Measurements from ENCODE around the gene CPHXL2.
A peak's percentile ranks its signal among the peaks of the same experiment; 100 is the strongest.

Gene CPHXL2

GRCh38 chr16:75682308-75682707, 5.5 kb upstream of the CPHXL2 start:
- no peaks in the 10 kb centered on the region for H3K9me3 ChIP-seq (ENCODE audit: control insufficient read depth in 2 of 2, low read length in 2 of 2)
- no peaks in the 10 kb centered on the region for H3K36me3 ChIP-seq (ENCODE audit: control insufficient read depth in 2 of 2, insufficient read depth in 2 of 2, low read length in 2 of 2)
- no peak overlapping the region for H3K27ac ChIP-seq (ENCODE audit: low read depth in 2 of 2, low read length in 2 of 2)
- no peaks in the 10 kb centered on the region for H3K4me1 ChIP-seq (ENCODE audit: control insufficient read depth in 2 of 2, insufficient read depth in 2 of 2, low read length in 2 of 2)
- H3K27me3 ChIP-seq (ENCODE audit: control insufficient read depth in 2 of 2, insufficient read depth in 2 of 2, low read length in 2 of 2) = no peaks in the 10 kb centered on the region
- no peak overlapping the region for H3K4me3 ChIP-seq (ENCODE audit: low read length in 2 of 2)
- no peak overlapping the region for H3K9ac ChIP-seq (ENCODE audit: low read depth in 1 of 2, low read length in 2 of 2)

DNA sequence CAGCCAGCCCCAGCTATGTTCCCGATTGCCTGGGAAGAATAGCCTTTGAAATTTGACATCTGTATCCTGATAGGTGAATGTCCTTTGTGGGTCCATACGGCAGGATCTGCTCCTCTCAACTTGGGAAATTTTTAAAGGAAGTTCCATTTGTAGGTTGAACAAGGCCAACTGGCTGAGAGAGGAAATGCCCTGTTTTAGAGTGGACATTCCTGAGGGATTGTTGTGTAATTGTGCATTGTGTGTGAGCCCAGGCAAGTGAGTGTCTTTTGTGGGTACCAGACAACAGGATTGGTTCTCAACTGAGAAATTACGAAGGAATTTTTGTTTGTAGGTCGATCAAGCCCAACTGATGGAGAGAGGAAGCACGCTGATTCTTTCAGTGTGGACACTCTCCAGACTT, 2.6 kb upstream of the CPHXL2 start:
- H3K27me3 ChIP-seq (ENCODE audit: control insufficient read depth in 2 of 2, insufficient read depth in 2 of 2, low read length in 2 of 2) = no peaks in the 10 kb centered on the region
- H3K4me1 ChIP-seq (ENCODE audit: control insufficient read depth in 2 of 2, insufficient read depth in 2 of 2, low read length in 2 of 2) = no peaks in the 10 kb centered on the region
- H3K9me3 ChIP-seq (ENCODE audit: control insufficient read depth in 2 of 2, low read length in 2 of 2) = no peaks in the 10 kb centered on the region
- no peak overlapping the region for H3K27ac ChIP-seq (ENCODE audit: low read depth in 2 of 2, low read length in 2 of 2)
- no peak overlapping the region for H3K9ac ChIP-seq (ENCODE audit: low read depth in 1 of 2, low read length in 2 of 2)
- no peak overlapping the region for H3K4me3 ChIP-seq (ENCODE audit: low read length in 2 of 2)
- no peaks in the 10 kb centered on the region for H3K36me3 ChIP-seq (ENCODE audit: control insufficient read depth in 2 of 2, insufficient read depth in 2 of 2, low read length in 2 of 2)

DNA sequence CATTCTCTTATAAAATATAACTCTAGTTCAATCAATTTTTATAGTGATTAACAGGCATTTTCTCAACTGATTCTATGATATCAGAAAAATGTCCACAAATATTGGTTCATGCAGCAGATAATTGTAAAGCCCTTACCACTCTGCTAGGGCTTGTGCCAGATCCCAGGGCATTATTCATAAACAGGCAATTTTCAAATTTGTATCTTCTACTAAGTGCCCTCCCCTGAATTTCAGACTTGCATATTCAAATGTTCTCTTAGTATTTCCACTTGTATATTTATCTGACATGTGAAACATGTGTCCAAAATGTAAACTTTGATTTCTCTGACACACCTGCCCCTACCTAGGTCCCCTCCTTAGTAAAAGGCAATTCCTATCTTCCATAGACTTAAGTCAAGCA, 9.3 kb downstream of the CPHXL2 start:
- no peaks in the 10 kb centered on the region for H3K4me1 ChIP-seq (ENCODE audit: control insufficient read depth in 2 of 2, insufficient read depth in 2 of 2, low read length in 2 of 2)
- no peaks in the 10 kb centered on the region for H3K9me3 ChIP-seq (ENCODE audit: control insufficient read depth in 2 of 2, low read length in 2 of 2)
- no peaks in the 10 kb centered on the region for H3K27me3 ChIP-seq (ENCODE audit: control insufficient read depth in 2 of 2, insufficient read depth in 2 of 2, low read length in 2 of 2)
- no peak overlapping the region for H3K4me3 ChIP-seq (ENCODE audit: low read length in 2 of 2)
- no peaks in the 10 kb centered on the region for H3K36me3 ChIP-seq (ENCODE audit: control insufficient read depth in 2 of 2, insufficient read depth in 2 of 2, low read length in 2 of 2)
- no peak overlapping the region for H3K9ac ChIP-seq (ENCODE audit: low read depth in 1 of 2, low read length in 2 of 2)
- no peak overlapping the region for H3K27ac ChIP-seq (ENCODE audit: low read depth in 2 of 2, low read length in 2 of 2)

- Histone ChIP-seq H3K9me3 (ENCODE audit: control insufficient read depth in 2 of 2, low read length in 2 of 2) (no peaks in the 10 kb centered on the region), H3K27me3 (ENCODE audit: control insufficient read depth in 2 of 2, insufficient read depth in 2 of 2, low read length in 2 of 2) (no peaks in the 10 kb centered on the region), H3K36me3 (ENCODE audit: control insufficient read depth in 2 of 2, insufficient read depth in 2 of 2, low read length in 2 of 2) (peaks cover 20 to 39% of the 10 kb centered on the region in 2 donors), H3K27ac (ENCODE audit: low read depth in 2 of 2, low read length in 2 of 2) (no peak overlapping the region), H3K4me1 (ENCODE audit: control insufficient read depth in 2 of 2, insufficient read depth in 2 of 2, low read length in 2 of 2) (no peaks in the 10 kb centered on the region), H3K9ac (ENCODE audit: low read depth in 1 of 2, low read length in 2 of 2) (no peak overlapping the region), H3K4me3 (ENCODE audit: low read length in 2 of 2) (no peak overlapping the region)
These were observed 16.0 kb downstream of the CPHXL2 start for GRCh38 chr16:75660726-75661302.

GRCh38 chr16:75660321-75660720, 16.5 kb downstream of the CPHXL2 start:
- H3K36me3 ChIP-seq (ENCODE audit: control insufficient read depth in 2 of 2, insufficient read depth in 2 of 2, low read length in 2 of 2) = peaks cover 25 to 44% of the 10 kb centered on the region in 2 donors
- H3K9ac ChIP-seq (ENCODE audit: low read depth in 1 of 2, low read length in 2 of 2) = no peak overlapping the region
- no peak overlapping the region for H3K27ac ChIP-seq (ENCODE audit: low read depth in 2 of 2, low read length in 2 of 2)
- H3K9me3 ChIP-seq (ENCODE audit: control insufficient read depth in 2 of 2, low read length in 2 of 2) = no peaks in the 10 kb centered on the region
- no peak overlapping the region for H3K4me3 ChIP-seq (ENCODE audit: low read length in 2 of 2)
- no peaks in the 10 kb centered on the region for H3K27me3 ChIP-seq (ENCODE audit: control insufficient read depth in 2 of 2, insufficient read depth in 2 of 2, low read length in 2 of 2)
- H3K4me1 ChIP-seq (ENCODE audit: control insufficient read depth in 2 of 2, insufficient read depth in 2 of 2, low read length in 2 of 2) = no peaks in the 10 kb centered on the region

- H3K9ac ChIP-seq (ENCODE audit: low read depth in 1 of 2, low read length in 2 of 2) = no peak overlapping the region
- H3K9me3 ChIP-seq (ENCODE audit: control insufficient read depth in 2 of 2, low read length in 2 of 2) = no peaks in the 10 kb centered on the region
- H3K36me3 ChIP-seq (ENCODE audit: control insufficient read depth in 2 of 2, insufficient read depth in 2 of 2, low read length in 2 of 2) = peaks cover 33 to 55% of the 10 kb centered on the region in 2 donors
- no peaks in the 10 kb centered on the region for H3K4me1 ChIP-seq (ENCODE audit: control insufficient read depth in 2 of 2, insufficient read depth in 2 of 2, low read length in 2 of 2)
- no peak overlapping the region for H3K4me3 ChIP-seq (ENCODE audit: low read length in 2 of 2)
- no peak overlapping the region for H3K27ac ChIP-seq (ENCODE audit: low read depth in 2 of 2, low read length in 2 of 2)
- H3K27me3 ChIP-seq (ENCODE audit: control insufficient read depth in 2 of 2, insufficient read depth in 2 of 2, low read length in 2 of 2) = no peaks in the 10 kb centered on the region
These were observed 18.6 kb downstream of the CPHXL2 start for GRCh38 chr16:75658175-75658574.

- Histone ChIP-seq H3K36me3 (ENCODE audit: control insufficient read depth in 2 of 2, insufficient read depth in 2 of 2, low read length in 2 of 2) (peaks cover 33 to 41% of the 10 kb centered on the region in 2 donors), H3K27me3 (ENCODE audit: control insufficient read depth in 2 of 2, insufficient read depth in 2 of 2, low read length in 2 of 2) (no peaks in the 10 kb centered on the region), H3K9me3 (ENCODE audit: control insufficient read depth in 2 of 2, low read length in 2 of 2) (no peaks in the 10 kb centered on the region), H3K4me1 (ENCODE audit: control insufficient read depth in 2 of 2, insufficient read depth in 2 of 2, low read length in 2 of 2) (peaks cover 4 to 9% of the 10 kb centered on the region in 2 donors), H3K4me3 (ENCODE audit: low read length in 2 of 2) (no peak overlapping the region), H3K27ac (ENCODE audit: low read depth in 2 of 2, low read length in 2 of 2) (no peak overlapping the region), H3K9ac (ENCODE audit: low read depth in 1 of 2, low read length in 2 of 2) (no peak overlapping the region)
These were observed 22.9 kb downstream of the CPHXL2 start for GRCh38 chr16:75653922-75654321.

- Histone ChIP-seq H3K27me3 (ENCODE audit: control insufficient read depth in 2 of 2, insufficient read depth in 2 of 2, low read length in 2 of 2) (no peaks in the 10 kb centered on the region), H3K36me3 (ENCODE audit: control insufficient read depth in 2 of 2, insufficient read depth in 2 of 2, low read length in 2 of 2) (peaks cover 10 to 14% of the 10 kb centered on the region in 2 donors), H3K27ac (ENCODE audit: low read depth in 2 of 2, low read length in 2 of 2) (peak overlapping the region; percentile 98), H3K9ac (ENCODE audit: low read depth in 1 of 2, low read length in 2 of 2) (peak overlapping the region; percentile 97 to 99), H3K4me3 (ENCODE audit: low read length in 2 of 2) (peak overlapping the region; percentile 97 to 99), H3K9me3 (ENCODE audit: control insufficient read depth in 2 of 2, low read length in 2 of 2) (no peaks in the 10 kb centered on the region), H3K4me1 (ENCODE audit: control insufficient read depth in 2 of 2, insufficient read depth in 2 of 2, low read length in 2 of 2) (peaks cover 24 to 26% of the 10 kb centered on the region in 2 donors)
These were observed 28.3 kb downstream of the CPHXL2 start for GRCh38 chr16:75648265-75649076.

GRCh38 chr16:75647492-75648264, 29.1 kb downstream of the CPHXL2 start, which contains the start of the genes KARS1 and TERF2IP:
Gene KARS1 (minus strand): TSS chr16:75647665. CDS start chr16:75647639, 26 bp downstream.
Gene TERF2IP (plus strand): TSS chr16:75647773. CDS start chr16:75647883, 110 bp downstream.
- H3K36me3 ChIP-seq (ENCODE audit: control insufficient read depth in 2 of 2, insufficient read depth in 2 of 2, low read length in 2 of 2) = peaks cover 10 to 18% of the 10 kb centered on the region in 2 donors
- H3K9ac ChIP-seq (ENCODE audit: low read depth in 1 of 2, low read length in 2 of 2) = peak within 1 kb of the TSS; percentile 97 to 99
- no peaks in the 10 kb centered on the region for H3K9me3 ChIP-seq (ENCODE audit: control insufficient read depth in 2 of 2, low read length in 2 of 2)
- H3K4me1 ChIP-seq (ENCODE audit: control insufficient read depth in 2 of 2, insufficient read depth in 2 of 2, low read length in 2 of 2) = peaks cover 24 to 26% of the 10 kb centered on the region in 2 donors
- H3K4me3 ChIP-seq (ENCODE audit: low read length in 2 of 2) = peak within 1 kb of the TSS; percentile 97 to 99
- no peaks in the 10 kb centered on the region for H3K27me3 ChIP-seq (ENCODE audit: control insufficient read depth in 2 of 2, insufficient read depth in 2 of 2, low read length in 2 of 2)
- H3K27ac ChIP-seq (ENCODE audit: low read depth in 2 of 2, low read length in 2 of 2) = peak within 1 kb of the TSS; percentile 98

GRCh38 chr16:75647112-75647491, 29.7 kb downstream of the CPHXL2 start:
- Histone ChIP-seq H3K9me3 (ENCODE audit: control insufficient read depth in 2 of 2, low read length in 2 of 2) (no peaks in the 10 kb centered on the region), H3K9ac (ENCODE audit: low read depth in 1 of 2, low read length in 2 of 2) (peak overlapping the region; percentile 97 to 99), H3K27me3 (ENCODE audit: control insufficient read depth in 2 of 2, insufficient read depth in 2 of 2, low read length in 2 of 2) (no peaks in the 10 kb centered on the region), H3K4me1 (ENCODE audit: control insufficient read depth in 2 of 2, insufficient read depth in 2 of 2, low read length in 2 of 2) (peaks cover 24 to 25% of the 10 kb centered on the region in 2 donors), H3K4me3 (ENCODE audit: low read length in 2 of 2) (peak overlapping the region; percentile 97 to 99), H3K27ac (ENCODE audit: low read depth in 2 of 2, low read length in 2 of 2) (peak overlapping the region; percentile 98), H3K36me3 (ENCODE audit: control insufficient read depth in 2 of 2, insufficient read depth in 2 of 2, low read length in 2 of 2) (peaks cover 16 to 21% of the 10 kb centered on the region in 2 donors)
